NCI-H446 treated with DMSO at 0.1 percent for 48 hours (cell line): ENCODE measurements around the gene G0S2.
A peak's percentile ranks its signal among the peaks of the same experiment; 100 is the strongest.

ENCODE experiments used
- DNase-seq: peaks from one replicate; lab custom pipeline; 2025; lab: John Stamatoyannopoulos, UW

G0S2 gene

GRCh38 chr1:209648931-209649776 lies 26.1 kb upstream of the G0S2 start:
- peak; percentile 19 for DNase-seq

- no peak for DNase-seq
Measured at GRCh38 chr1:209650454-209650853, 24.8 kb upstream of the G0S2 start.

- no peak for DNase-seq
Measured at GRCh38 chr1:209651138-209651587, 24.0 kb upstream of the G0S2 start.

GRCh38 chr1:209652121-209652735 lies 23.0 kb upstream of the G0S2 start, which contains the start of gene LAMB3:
Gene LAMB3, minus strand, starts transcription at chr1:209652425. Its CDS starts 1,481 bp downstream, at chr1:209650944.
- DNase-seq, result no peak

DNA sequence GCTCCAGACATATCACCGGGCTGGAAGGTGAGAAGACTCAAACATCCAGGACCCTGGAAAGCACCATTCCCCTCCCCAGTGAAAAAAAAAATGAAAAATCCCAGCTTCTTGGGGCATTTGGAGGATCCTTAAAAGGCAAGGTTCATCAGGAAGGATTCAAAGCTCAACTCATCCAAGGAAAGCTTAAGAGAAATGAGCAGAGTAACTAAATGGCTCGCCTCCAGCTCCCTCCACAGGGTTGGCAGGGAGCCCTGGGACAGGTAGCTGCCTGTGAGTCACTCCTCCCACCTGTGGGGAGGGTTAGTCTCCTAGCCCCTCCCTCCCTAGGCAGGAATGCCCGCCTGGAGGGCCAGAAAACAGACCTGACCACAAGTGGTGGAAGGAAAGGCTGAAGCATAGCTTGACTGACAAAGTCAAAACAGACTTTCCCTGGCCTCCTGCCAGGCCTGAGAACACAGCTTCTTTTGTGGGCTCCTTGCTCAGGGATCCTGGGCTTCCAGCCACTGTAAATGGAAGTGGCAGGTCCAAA lies 22.3 kb upstream of the G0S2 start:
- DNase-seq, result peak; percentile 63

DNA sequence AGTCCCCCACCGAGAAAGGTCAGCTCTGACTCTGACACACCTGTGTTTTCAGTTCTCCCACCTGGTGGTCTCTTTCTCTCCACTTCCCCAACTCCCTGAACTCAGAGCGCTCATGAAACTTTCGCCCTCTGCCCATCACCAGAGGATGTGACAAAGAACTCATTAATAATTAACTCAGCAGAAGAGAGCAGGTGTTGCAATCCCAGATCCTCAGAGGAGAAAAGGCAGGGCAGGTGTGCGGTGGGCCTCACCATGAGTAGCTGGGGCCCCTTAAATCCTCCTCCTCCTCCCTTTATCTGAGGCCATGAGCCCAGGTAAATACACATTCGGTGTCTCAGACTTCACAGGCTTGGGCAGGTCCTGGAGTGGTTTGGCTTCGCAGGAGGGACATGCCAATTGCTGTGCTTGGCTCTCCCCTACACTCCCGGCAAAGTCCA lies 21.3 kb upstream of the G0S2 start:
- DNase-seq, result no peak

DNA sequence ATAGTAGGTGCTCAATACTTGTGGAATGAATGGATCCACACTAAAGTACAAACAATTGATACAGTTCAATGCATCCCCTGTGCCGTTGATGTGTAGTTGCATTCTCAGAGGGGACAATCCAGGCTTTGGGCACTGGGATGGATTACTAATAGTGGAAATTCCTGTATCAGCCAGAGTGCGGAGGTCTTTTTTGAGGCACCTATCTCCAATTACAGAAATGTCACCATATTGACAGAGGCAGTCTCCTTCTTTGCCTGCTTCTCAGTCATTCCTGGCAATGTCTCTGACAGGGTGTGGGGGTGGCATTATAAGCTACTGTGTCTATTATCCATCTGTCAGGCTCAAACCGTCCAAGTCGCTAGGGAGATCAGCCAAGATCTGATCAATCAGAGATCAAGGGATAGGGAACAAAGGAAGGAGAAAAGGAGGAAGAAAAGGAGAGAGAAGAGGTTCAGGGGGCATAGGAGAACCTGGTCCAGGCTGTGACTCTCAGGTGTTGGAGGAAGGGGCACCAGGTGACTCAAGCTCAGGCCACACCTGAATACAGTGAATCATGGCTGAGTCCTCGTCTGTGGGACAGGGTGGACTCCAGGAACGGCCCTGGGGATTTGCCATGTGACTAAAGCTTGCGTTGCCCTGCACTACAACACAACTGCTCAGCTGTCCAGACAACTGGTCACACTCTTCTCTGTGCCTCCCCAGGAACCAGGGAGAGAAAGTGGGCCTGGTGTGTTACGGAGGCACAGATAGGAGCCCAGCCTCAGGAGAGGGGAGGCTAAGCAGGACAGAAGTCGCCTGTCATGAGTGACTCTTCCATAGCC lies 19.6 kb upstream of the G0S2 start:
- DNase-seq, result peak; percentile 73

DNA sequence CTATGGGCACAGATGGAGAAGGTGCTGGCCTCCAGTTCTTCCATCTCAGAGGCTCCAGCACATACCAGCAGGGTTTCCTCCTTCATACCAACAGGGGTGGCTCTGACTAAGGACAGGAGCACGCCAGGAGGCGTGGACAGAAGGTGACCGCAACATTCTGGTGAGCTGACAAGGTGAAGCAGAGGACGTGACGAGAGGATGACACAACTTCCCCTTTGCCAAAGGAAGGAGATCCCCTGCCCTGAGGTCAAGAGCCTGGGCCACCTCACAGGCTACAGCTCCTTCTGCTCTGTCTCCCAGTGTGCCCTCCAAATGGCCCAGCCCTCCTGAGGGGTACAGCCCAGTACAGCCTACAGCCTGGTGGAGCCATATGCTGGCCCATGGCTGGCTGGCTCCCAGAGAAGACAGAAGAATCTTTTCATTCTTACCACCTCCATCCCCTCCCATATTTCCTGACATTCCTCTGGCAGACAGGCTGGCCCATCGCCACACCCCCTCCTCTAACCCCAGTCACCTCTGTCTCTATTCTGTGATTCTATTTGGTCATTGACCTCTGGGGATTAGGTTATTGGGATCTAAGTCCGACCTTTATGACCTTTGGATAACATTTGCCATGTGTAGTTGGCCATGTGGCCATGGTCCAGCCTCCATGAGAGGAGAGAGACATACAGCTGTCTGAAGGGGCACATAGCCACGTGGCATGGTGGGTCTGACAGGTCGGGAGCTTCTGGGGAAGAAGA lies 17.9 kb upstream of the G0S2 start:
- DNase-seq, result no peak

- no peak for DNase-seq
Measured at GRCh38 chr1:209657918-209658317, 17.3 kb upstream of the G0S2 start.

GRCh38 chr1:209659909-209660308 lies 15.3 kb upstream of the G0S2 start:
- no peak for DNase-seq

DNA sequence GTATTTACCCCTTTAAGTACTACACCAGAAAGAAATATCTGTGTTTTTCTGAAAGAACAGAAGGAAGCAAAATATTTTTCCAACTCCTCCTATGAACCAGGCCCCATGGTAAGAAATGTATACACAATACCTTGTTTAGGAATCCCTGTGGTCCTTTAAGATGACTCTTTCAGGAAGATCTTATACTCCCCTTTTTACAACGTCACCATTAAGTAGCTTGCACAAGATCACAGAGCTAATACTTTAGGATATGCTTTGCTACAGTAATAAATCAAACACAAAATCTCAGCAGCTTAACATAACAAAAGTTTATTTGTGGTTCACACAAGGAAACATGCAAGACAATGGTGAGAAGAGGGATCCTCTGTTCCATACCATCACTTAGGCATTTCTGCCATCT lies 14.1 kb upstream of the G0S2 start:
- no peak for DNase-seq

- DNase-seq, result no peak
Measured at GRCh38 chr1:209662879-209663327, 12.3 kb upstream of the G0S2 start.

- no peak for DNase-seq
Measured at GRCh38 chr1:209667103-209667502, 8.1 kb upstream of the G0S2 start.

DNA sequence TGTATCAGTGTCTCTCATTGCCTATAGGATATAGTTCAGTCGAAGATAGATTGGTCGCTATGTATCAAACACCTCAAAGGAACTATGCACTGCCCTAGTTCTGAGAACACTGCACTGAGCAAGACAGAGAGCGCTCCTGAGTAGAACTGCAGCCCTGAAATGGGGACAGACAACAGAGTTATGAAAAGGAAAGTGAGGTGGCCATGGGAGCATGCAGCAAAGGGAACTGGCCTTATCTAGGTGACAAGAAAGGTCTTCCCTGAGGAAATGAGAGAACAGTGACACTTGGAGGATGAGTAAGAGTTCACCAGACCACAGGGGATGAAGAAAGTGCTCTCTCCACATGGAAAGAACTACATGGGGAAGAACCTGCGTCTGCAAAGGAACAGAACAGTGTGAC lies 7.5 kb upstream of the G0S2 start:
- DNase-seq, result no peak

DNA sequence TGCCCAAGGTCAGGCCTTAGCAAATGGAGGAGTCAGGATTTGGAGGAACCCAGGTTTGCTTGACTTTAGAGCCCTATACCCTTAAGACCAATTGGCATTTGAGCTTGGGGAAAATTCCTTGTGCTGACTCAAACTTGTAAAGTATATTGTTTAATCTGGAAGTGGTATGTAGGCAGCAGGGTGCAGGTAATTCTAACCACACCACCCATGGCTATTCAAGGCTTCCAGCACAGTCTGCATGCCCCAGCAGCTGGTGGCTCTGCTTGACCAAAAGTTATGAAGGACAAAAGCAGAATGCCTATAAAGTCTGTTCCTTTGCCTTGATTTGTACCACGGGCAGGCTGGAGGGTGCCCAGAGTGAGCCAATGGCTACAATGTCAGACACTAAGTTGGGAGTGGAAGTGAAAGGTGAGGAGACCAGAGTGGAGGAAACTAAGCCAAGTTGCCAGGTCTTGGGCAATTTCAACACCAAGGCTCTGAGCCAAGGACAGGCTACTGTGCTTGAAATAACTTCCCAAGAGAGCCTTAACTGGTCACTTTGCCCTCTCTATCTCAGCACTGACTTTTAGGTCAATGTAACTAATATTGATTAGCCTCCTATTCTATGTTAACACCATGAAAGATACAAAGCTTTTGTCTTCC lies 4.7 kb upstream of the G0S2 start:
- no peak for DNase-seq

- DNase-seq, result no peak
Measured at GRCh38 chr1:209672705-209673630, 2.2 kb upstream of the G0S2 start.

GRCh38 chr1:209673631-209674417 lies 1.4 kb upstream of the G0S2 start:
- DNase-seq, result no peak

- no peak for DNase-seq
Measured at GRCh38 chr1:209675565-209676154, 448 bp downstream of the G0S2 start.
